ENCODE measurements around the gene CTBP2. TPM values are rescaled to one million over a fixed set of nuclear protein-coding genes. Genes with fewer than 3 reads are reported as not detected.

CTBP2 gene
- total RNA-seq, 1 experiment from 2014 or later: 97.2 TPM

DNA sequence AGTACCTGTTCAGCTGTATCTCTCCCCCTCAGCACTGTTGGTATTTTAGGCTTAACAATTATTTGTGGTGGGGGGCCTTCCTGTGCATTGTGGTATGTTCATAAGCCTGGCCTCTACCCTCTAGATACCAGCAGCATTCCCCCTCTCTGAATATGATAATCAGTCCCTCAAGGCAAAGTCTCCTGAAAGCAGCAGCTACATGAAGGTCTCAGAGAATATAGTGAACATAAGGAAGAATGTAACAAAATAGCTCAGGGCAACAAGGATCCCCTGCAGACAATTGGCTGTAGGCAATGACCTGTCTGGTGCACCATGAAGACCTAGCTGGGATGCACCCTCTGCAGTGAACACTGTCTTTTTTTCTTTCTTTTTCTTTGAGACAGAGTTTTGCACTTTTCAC, 86.4 kb downstream of the CTBP2 start:
- CTCF ChIA-PET: no interaction called here

DNA sequence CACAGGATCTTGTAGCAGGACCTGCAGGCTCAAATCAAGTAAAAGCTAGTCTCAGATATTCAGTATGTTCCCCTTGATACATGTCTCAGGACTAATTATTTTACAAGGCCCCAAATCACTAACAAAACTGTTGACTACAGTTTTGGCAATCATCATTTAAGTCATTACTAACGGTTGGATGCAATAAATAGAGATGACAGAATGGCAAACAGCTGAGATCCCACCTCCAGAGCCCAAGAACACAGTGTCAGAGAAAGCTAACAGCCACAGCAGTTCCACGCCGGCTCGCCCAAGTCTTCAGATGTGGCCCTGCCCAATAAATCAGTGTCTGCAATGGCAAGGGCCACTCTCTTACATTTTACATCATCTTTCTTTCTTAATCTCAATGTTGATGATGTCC, 87.6 kb downstream of the CTBP2 start:
- no peaks in the 10 kb centered on the region for H3K9me3 ChIP-seq
- intact Hi-C loops (cut with micrococcal nuclease; ENCODE audit: unreplicated experiment): no loop called here
- Mint-ChIP-seq H3K27me3 (ENCODE audit: insufficient read depth, unreplicated experiment) (no peaks in the 10 kb centered on the region), H3K27ac (ENCODE audit: unreplicated experiment) (no peak overlapping the region), H3K9me3 (ENCODE audit: unreplicated experiment) (no peaks in the 10 kb centered on the region), H3K4me3 (ENCODE audit: unreplicated experiment) (no peak overlapping the region), H3K4me1 (ENCODE audit: low read depth, unreplicated experiment) (peaks cover 7% of the 10 kb centered on the region), H3K36me3 (ENCODE audit: insufficient read depth, unreplicated experiment) (peaks cover 36% of the 10 kb centered on the region)
- ChIA-PET CTCF (no interaction called here), POLR2A (no interaction called here)
- no peaks in the 10 kb centered on the region for H3K4me1 ChIP-seq
- no TSS peak for BruUV-seq (replicated peaks)
- TF ChIP-seq, protein P1, sequence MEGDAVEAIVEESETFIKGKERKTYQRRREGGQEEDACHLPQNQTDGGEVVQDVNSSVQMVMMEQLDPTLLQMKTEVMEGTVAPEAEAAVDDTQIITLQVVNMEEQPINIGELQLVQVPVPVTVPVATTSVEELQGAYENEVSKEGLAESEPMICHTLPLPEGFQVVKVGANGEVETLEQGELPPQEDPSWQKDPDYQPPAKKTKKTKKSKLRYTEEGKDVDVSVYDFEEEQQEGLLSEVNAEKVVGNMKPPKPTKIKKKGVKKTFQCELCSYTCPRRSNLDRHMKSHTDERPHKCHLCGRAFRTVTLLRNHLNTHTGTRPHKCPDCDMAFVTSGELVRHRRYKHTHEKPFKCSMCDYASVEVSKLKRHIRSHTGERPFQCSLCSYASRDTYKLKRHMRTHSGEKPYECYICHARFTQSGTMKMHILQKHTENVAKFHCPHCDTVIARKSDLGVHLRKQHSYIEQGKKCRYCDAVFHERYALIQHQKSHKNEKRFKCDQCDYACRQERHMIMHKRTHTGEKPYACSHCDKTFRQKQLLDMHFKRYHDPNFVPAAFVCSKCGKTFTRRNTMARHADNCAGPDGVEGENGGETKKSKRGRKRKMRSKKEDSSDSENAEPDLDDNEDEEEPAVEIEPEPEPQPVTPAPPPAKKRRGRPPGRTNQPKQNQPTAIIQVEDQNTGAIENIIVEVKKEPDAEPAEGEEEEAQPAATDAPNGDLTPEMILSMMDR (IDR thresholded peaks at IDR 0.05; ENCODE audit: insufficient read depth in 1 of 2, low read depth in 1 of 2, low read length in 1 of 2, severe bottlenecking in 1 of 2, unreplicated experiment in 1 of 2): no peak
- no peaks in the 10 kb centered on the region for H3K27me3 ChIP-seq (replicated peaks; ENCODE audit: control insufficient read depth, insufficient read depth, low read length)
- H3K36me3 ChIP-seq (ENCODE audit: control insufficient read depth, insufficient read depth, low read length): peaks cover 4% of the 10 kb centered on the region
- DNase-seq: no peak
- H3K4me3 ChIP-seq (ENCODE audit: low read depth, low read length): no peak overlapping the region

More for the DNA sequence above, 86.4 kb downstream of the CTBP2 start:
- no peak overlapping the region for H3K27ac Mint-ChIP-seq (ENCODE audit: unreplicated experiment)
- Histone ChIP-seq H3K36me3 (ENCODE audit: control insufficient read depth, insufficient read depth, low read length) (peaks cover 4% of the 10 kb centered on the region), H3K9me3 (no peaks in the 10 kb centered on the region), H3K4me1 (no peaks in the 10 kb centered on the region), H3K4me3 (ENCODE audit: low read depth, low read length) (no peak overlapping the region), H3K27me3 (replicated peaks; ENCODE audit: control insufficient read depth, insufficient read depth, low read length) (no peaks in the 10 kb centered on the region)
- TF ChIP-seq, protein P1 (IDR thresholded peaks at IDR 0.05; ENCODE audit: insufficient read depth in 1 of 2, low read depth in 1 of 2, low read length in 1 of 2, severe bottlenecking in 1 of 2, unreplicated experiment in 1 of 2): no peak
- H3K27me3 Mint-ChIP-seq (ENCODE audit: insufficient read depth, unreplicated experiment): no peaks in the 10 kb centered on the region
- BruUV-seq (replicated peaks): no TSS peak
- H3K4me1 Mint-ChIP-seq (ENCODE audit: low read depth, unreplicated experiment): no peaks in the 10 kb centered on the region
- no peaks in the 10 kb centered on the region for H3K9me3 Mint-ChIP-seq (ENCODE audit: unreplicated experiment)
- intact Hi-C loops (cut with micrococcal nuclease; ENCODE audit: unreplicated experiment): no loop called here
- POLR2A ChIA-PET: no interaction called here
- H3K36me3 Mint-ChIP-seq (ENCODE audit: insufficient read depth, unreplicated experiment): peaks cover 39% of the 10 kb centered on the region
- DNase-seq: no peak
- H3K4me3 Mint-ChIP-seq (ENCODE audit: unreplicated experiment): no peak overlapping the region

DNA sequence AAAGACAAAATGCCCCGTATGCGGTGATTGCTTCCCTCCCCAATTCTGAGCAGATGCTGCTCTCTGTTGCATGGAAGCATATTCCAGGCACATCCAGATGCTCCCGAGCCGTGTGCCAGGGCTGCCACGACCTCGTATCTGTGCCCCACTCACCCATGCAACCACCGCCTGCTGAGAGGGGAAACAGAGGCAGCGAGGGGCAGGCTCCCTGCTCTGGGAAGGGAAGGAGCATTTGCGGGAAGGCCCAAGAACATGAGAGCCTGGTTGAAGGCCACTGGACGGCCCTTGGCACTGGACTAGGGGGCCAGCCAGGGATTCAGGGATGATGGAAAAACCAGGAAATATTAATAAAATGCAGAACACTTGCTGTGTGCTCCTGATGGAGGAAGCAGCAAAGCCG, 89.4 kb downstream of the CTBP2 start:
- Mint-ChIP-seq H3K4me1 (ENCODE audit: low read depth, unreplicated experiment) (peaks cover 19% of the 10 kb centered on the region), H3K27me3 (ENCODE audit: insufficient read depth, unreplicated experiment) (no peaks in the 10 kb centered on the region), H3K36me3 (ENCODE audit: insufficient read depth, unreplicated experiment) (peaks cover 49% of the 10 kb centered on the region), H3K9me3 (ENCODE audit: unreplicated experiment) (no peaks in the 10 kb centered on the region), H3K27ac (ENCODE audit: unreplicated experiment) (no peak overlapping the region), H3K4me3 (ENCODE audit: unreplicated experiment) (no peak overlapping the region)
- Histone ChIP-seq H3K4me3 (ENCODE audit: low read depth, low read length) (no peak overlapping the region), H3K9me3 (no peaks in the 10 kb centered on the region), H3K36me3 (ENCODE audit: control insufficient read depth, insufficient read depth, low read length) (peaks cover 2% of the 10 kb centered on the region), H3K4me1 (peaks cover 4% of the 10 kb centered on the region), H3K27me3 (replicated peaks; ENCODE audit: control insufficient read depth, insufficient read depth, low read length) (no peaks in the 10 kb centered on the region)
- intact Hi-C loops (cut with micrococcal nuclease; ENCODE audit: unreplicated experiment): no loop called here
- CTCF ChIA-PET: no interaction called here
- TF ChIP-seq, protein P1 (IDR thresholded peaks at IDR 0.05; ENCODE audit: insufficient read depth in 1 of 2, low read depth in 1 of 2, low read length in 1 of 2, severe bottlenecking in 1 of 2, unreplicated experiment in 1 of 2): no peak
- BruUV-seq (replicated peaks): no TSS peak
- no peak for DNase-seq
- POLR2A ChIA-PET: no interaction called here
